GM21576 (cell line): ENCODE results near the gene KYAT1.
"Not testable (repeated sequence)": the region's sequence is repeated elsewhere in the genome, so short reads cannot be mapped to it uniquely, and the experiment has no call there.

ENCODE experiments used
- ATAC-seq: cut with Tn5 transposase; IDR thresholded peaks from one replicate; pipeline ENCODE4 v1.9.1; 2021; ENCODE audit warnings: mild to moderate bottlenecking, moderate library complexity; ENCODE audit not compliant: unreplicated experiment

Gene KYAT1

DNA sequence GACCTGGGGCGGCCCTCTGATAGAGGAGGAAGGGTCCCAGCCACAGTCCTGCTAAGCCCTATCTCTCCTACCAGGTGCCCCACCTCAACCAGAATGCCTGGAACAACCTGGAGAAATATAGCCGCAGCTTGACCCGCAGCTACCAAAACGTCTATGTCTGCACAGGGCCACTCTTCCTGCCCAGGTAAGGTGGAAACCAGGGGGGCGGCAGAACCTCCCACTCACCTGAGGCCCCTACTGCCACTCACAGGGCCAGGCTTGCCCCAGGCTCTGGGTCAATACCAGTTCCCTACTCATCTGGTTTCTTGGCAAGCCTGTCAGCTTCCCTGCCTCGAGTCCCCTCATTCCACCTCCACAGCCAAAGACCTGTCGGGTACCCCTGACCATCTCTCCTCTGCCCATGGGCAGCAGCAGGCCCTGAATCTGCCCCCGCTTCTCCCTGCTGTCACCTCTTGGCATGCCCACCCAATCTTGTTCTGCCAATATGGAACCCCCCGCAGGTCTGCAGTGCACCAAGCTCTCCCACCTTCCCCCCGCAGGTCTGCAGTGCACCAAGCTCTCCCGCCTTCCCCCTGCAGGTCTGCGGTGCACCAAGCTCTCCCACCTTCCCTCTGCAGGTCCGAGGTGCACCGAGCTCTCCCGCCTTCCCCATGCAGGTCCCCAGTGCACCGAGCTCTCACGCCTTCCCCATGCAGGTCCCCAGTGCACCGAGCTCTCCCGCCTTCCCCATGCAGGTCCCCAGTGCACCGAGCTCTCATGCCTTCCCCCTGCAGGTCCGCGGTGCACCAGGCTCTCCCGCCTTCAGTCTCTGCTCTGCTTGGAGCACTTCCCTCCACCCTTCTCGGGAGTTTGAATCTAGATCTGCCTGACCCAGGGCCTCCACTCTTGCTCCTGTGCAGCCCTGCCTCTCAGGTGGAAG, 60.8 kb downstream of the KYAT1 start:
- no peak for ATAC-seq

- ATAC-seq, result no peak
Observed at GRCh38 chr9:128819716-128820664, 61.8 kb downstream of the KYAT1 start.

DNA sequence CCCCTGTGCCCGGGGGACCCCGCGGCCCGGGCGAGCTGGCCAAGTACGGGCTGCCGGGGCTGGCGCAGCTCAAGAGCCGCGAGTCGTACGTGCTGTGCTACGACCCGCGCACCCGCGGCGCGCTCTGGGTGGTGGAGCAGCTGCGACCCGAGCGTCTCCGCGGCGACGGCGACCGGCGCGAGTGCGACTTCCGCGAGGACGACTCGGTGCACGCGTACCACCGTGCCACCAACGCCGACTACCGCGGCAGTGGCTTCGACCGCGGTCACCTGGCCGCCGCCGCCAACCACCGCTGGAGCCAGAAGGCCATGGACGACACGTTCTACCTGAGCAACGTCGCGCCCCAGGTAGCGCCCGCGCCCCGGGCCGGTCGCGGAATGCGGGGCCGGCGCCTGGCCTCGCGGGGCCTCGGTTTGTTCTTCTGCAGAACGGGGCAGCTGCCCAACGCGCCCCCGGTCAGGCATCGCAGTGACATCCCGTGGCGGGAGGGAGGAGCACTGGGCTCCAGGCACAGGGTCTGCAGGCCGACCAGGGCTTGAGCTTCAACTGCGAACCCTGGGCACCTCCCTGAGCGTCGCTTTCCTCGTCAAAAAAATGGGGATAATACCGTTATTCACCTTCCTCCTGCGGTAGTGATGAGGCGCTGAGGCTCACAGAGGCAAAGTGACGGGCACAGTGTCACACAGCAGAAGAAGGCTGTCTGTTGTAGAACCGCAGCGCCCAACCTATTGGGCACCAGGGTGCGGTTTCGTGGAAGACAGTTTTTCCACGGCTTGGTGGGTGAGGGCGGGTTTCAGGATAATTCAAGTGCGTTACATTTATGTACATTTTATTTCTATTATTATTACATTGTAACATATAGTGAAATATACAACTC, 62.7 kb downstream of the KYAT1 start:
- ATAC-seq, result peak; percentile 26

- peak; percentile 83 for ATAC-seq
Observed at GRCh38 chr9:128818099-128818838, 63.5 kb downstream of the KYAT1 start, which contains the start of gene ENDOG. TSS of gene ENDOG (plus strand) at chr9:128818500. CDS start at chr9:128818685, 185 bp downstream.

DNA sequence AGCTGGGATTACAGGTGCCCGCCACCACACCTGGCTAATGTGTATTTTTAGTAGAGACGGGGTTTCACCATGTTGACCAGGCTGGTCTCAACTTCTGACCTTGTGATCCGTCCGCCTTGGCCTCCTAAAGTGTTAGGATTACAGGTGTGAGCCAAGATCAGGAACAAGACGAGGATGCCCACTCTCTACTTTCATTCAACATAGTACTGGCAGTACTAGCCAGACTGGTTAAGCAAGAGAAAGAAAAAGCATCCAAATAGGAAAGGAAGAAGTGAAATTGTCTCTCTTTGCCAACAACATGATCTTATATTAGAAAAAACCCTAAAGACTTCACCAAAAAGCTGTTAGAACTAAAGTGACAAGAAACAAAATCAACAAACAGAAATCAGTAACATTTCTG, 70.9 kb downstream of the KYAT1 start:
- no peak for ATAC-seq

DNA sequence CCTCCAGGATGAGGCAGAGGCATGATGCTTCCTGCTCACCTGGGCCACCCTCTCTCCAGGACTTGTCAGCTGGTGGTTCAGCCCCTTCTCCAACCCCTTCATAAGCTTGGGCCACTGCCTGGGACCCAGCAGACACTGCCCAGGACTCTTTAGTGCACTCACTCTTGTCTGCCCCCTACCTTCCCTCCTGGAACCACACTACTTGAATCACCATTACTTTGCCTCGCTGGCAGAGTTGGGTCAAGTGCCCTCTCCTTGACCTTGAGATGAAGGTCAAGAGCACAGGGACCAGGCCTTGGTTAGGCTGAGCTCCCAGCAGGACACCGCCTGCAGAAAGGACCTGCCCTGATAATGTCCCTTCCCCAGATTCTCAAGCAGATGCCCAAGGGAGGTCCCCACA, 71.9 kb downstream of the KYAT1 start:
- no peak for ATAC-seq

- no peak for ATAC-seq
Observed at GRCh38 chr9:128809036-128809599, 72.6 kb downstream of the KYAT1 start.

DNA sequence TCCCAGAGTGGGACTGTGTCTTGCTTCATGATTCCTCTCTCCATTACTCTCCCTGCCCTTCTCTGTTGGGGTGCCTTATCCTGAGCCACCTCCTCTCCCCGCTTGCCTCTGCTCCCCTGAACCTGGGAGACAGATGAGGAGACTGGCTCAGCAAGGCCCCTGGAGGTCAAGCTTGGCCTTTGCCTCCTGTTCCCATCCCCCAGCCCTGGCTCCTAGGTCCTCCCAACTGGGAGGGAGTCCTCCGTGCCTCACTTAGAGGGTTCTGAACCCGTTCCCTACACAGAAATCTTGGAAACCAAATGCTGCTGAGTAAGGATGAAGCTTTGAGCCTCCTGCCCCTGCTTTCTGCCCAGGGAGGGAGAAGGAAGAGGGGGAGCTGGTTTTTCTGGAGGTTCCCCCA, 73.2 kb downstream of the KYAT1 start:
- no peak for ATAC-seq

DNA sequence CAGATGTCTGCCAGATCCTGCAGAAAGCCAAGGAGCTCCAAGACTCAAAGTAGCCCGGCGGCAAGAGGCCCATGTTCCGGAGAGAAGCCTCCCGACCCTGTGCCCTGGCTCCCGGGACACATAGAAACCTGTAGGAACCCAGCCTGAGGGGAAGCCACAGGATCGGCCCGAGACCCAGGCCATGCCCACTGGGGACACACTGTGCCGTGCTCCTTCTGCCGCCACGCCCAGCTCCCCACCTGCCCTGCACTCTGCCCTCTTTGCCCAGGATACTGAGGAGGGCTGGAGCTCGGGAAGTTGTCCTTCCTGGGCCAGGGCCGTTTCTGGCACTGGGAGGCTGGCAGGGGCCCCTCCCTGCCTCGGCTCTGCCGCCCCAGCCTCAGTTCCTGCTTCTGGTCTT, 73.9 kb downstream of the KYAT1 start:
- no peak for ATAC-seq

- ATAC-seq, result no peak
Observed at GRCh38 chr9:128805661-128806060, 76.1 kb downstream of the KYAT1 start.

GRCh38 chr9:128802482-128802881, 79.3 kb downstream of the KYAT1 start:
- ATAC-seq, result no peak

DNA sequence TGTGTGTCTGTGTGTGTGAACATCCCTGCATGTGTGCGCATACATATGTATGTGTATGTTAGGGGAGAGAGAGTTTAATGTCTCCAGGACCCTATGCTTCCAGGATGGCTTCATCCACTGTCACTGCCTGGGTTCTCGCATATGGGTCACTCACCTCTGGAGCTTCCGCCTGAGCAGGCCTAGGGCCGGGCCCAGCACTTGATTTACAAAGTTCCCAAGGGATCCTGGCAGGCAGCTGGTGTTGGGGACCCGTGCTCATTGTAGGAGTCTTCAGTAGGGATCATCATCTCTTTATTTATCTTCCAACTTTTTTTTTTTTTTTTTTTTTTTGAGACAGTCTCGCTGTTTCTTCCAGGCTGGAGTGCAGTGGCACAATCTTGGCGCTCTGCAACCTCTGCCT, 81.7 kb downstream of the KYAT1 start:
- ATAC-seq, result no peak

- no peak for ATAC-seq
Observed at GRCh38 chr9:128798896-128799295, 82.9 kb downstream of the KYAT1 start.

- not testable (repeated sequence) for ATAC-seq
Observed at GRCh38 chr9:128794961-128795360, 86.8 kb downstream of the KYAT1 start.

DNA sequence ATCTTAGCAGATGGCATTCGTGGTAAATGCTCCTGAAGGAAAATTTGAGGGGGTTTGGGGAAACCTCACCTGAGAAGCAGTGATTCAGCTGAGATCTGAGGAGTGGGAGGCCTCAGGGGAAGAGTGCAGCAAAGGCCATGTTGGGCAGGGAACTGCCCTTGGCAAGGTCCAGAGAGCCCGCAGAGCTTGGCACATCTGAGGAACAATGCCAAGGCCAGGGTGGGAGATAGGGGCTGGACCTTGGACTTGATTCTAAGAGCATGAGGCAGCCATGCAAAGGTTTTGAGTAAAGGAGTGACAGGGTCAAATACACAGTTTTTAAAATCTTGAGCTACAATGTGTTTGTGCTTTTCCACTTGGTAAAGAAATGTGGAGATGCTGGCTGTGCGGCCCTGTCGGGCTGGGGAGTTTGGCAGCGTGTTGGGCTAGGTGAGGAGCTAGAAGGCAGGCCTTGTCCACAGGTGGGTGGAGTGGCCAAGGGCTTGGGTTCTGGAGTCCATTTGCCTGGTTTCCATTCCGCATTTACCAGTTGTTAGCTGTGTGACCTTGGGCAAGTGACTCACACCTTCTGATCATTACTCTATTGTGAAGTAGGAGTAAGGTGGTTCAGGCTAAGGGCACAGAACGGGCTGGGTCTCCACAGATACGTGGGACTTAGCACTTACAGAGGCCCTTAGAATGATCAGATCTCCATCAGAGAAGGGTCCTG, 88.6 kb downstream of the KYAT1 start:
- ATAC-seq, result no peak

DNA sequence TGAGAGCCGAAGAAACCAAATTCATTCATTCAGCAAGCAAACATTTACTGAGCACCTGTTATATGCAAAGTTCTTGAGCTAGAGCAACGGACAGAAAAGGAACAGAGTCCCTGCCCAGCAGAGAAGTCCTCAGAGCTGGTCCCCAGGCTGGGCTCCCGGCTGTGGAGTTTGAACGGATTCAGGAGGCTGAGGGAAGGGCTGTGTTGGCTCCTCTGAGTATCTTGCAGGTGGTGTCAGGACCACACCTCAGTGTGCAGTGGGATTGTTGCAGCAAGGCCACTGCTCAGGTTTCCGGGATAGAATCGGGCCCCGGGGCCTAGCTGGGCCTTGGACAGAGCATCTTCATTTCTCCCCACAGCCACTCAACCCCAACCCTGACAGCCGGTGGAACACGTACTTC, 89.6 kb downstream of the KYAT1 start:
- no peak for ATAC-seq

DNA sequence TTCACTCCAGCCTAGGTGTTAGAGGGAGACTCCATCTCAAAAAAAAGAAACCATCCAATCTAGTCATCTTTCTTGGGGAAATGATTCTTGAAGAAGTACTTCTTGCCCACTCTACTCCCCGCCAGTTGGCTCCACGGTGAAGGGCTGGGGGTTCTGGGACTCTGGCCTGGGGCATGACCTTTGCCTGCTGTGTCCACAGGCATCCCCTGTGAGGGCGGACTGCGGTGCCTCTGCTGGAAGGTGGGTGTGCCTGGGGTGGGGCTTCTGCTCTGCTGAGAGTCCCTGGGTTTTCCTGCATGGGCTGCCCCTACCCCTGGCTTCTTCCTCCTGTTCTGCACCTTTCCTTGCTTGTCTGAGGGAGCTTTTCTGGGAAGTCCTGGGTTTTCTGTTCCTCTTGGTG, 91.2 kb downstream of the KYAT1 start:
- ATAC-seq, result no peak

GRCh38 chr9:128788445-128788844, 93.3 kb downstream of the KYAT1 start:
- ATAC-seq, result no peak

GRCh38 chr9:128787659-128788058, 94.1 kb downstream of the KYAT1 start:
- no peak for ATAC-seq
